Esophagus squamous epithelium (tissue), 5 donors: ENCODE measurements around the gene TBX2. TPM values are rescaled to one million over a fixed set of nuclear protein-coding genes. Genes with fewer than 3 reads are reported as not detected.

Source experiments
- DNase-seq: peaks from one replicate; lab custom pipeline; 2025; lab: John Stamatoyannopoulos, UW
- H3K27ac ChIP-seq, 4 donors: fragments of 200-600 bp; sonication (generic); one replicate each; pipeline ENCODE4 v1.5.1; 2016 to 2019; ENCODE audit warnings: mild to moderate bottlenecking in 1 of 4
- H3K27me3 ChIP-seq, 4 donors: fragments of 200-600 bp; sonication (generic); 1 replicate in 3 of 4; 2 replicates in 1 of 4; pipeline versions ENCODE4 v1.5.1 to v1.6.0; 2017 to 2021; ENCODE audit warnings: antibody characterized with exemption in 1 of 4
- H3K36me3 ChIP-seq, 3 donors: fragments of 200-600 bp; sonication (generic); one replicate each; pipeline ENCODE4 v1.5.1; 2016 to 2019
- H3K4me1 ChIP-seq, 3 donors: fragments of 200-600 bp; sonication (generic); one replicate each; pipeline ENCODE4 v1.5.1; 2017 to 2019
- H3K4me3 ChIP-seq, 4 donors: fragments of 200-600 bp; sonication (generic); 1 replicate in 3 of 4; 2 replicates in 1 of 4; pipeline ENCODE4 v1.5.1; 2016 to 2019; ENCODE audit warnings: mild to moderate bottlenecking in 2 of 4, moderate library complexity in 1 of 4
- H3K9me3 ChIP-seq, 3 donors: fragments of 200-600 bp; sonication (generic); one replicate each; pipeline ENCODE4 v1.5.1; 2016 to 2019
- CTCF ChIP-seq, 6 experiments: fragments of 450-650 bp in 4 of 6; fragments of 200-600 bp in 2 of 6; sonication (generic) in 2 of 6; IDR thresholded peaks; one replicate each; pipeline ENCODE4 v1.5.1; 2016 to 2019; ENCODE audit warnings: antibody characterized with exemption in 6 of 6, mild to moderate bottlenecking in 4 of 6, moderate library complexity in 4 of 6
- POLR2A ChIP-seq, 4 donors: fragments of 450-650 bp; IDR thresholded peaks; one replicate each; pipeline ENCODE4 v1.6.1; 2017; ENCODE audit warnings: antibody characterized with exemption in 4 of 4, mild to moderate bottlenecking in 4 of 4, moderate library complexity in 3 of 4
- WGBS, 2 donors: methylation state at CpG; one replicate each; pipeline ENCODE4 v1.1.5; 2018; 5-methylcytosine and 5-hydroxymethylcytosine counted together
- intact Hi-C: fragments of 100-400 bp; cut with DNase I; formaldehyde crosslinking; loops from one replicate; pipeline ENCODE4 v1.15.0; 2022
- total RNA-seq, 4 donors: library from RNA; depleted of rRNA; stranded (reverse); fragments of >200 nt; gene quantifications; one replicate each; pipeline ENCODE4 v1.1.0, GENCODE V29; 2016
- donor health status: DM: yes; HTN: yes; CAD: no.

Gene TBX2
- total RNA-seq, 4 donors from 2014 or later: 2.2 to 13.4 (median 4.2) TPM

GRCh38 chr17:61442878-61443474 is 43.3 kb downstream of the TBX2 start:
- Histone ChIP-seq H3K36me3 (no peaks in the 10 kb centered on the region), H3K4me1 (peaks cover 0 to 4% (median 0%) of the 10 kb centered on the region in 3 donors), H3K27ac (no peak overlapping the region), H3K9me3 (no peaks in the 10 kb centered on the region), H3K4me3 (no peak overlapping the region), H3K27me3 (peaks cover 0 to 75% (median 0%) of the 10 kb centered on the region in 4 donors)
- no peak for DNase-seq
- TF ChIP-seq POLR2A (IDR thresholded peaks at IDR 0.05) (no peak), CTCF (IDR thresholded peaks at IDR 0.05) (no peak)
- intact Hi-C loops: no loop called here
- 78% methylated on average over 4 to 6 of the region's 11 CpGs for WGBS, 2 donors

DNA sequence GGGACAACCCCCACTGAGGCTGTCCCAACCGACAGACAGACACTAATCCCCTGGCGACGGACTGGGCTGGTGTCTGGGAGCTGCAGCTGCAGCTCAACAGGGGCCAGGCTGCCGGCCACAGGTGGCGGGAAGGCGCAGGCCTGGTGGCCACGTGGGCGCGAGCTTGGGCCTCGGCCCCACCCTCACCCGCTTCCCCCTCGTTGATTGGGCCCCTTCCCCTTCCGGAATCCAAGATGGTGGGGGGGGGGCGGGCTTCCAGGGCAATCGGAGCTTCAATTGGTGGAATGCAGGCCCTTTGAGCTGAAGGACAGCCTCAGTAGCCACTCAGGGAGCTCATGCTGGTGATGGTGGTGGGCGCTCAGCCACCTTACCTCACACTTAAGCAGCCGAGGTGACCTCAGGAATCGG is 43.8 kb downstream of the TBX2 start:
- intact Hi-C loops: no loop called here
- no peaks in the 10 kb centered on the region for H3K9me3 ChIP-seq
- no peak for DNase-seq
- WGBS, 2 donors: 50 to 73% methylated on average over 2 to 7 of the region's 18 CpGs
- H3K27me3 ChIP-seq: peaks cover 0 to 75% (median 0%) of the 10 kb centered on the region in 4 donors
- no peak overlapping the region for H3K27ac ChIP-seq
- no peak overlapping the region for H3K4me3 ChIP-seq
- H3K36me3 ChIP-seq: no peaks in the 10 kb centered on the region
- H3K4me1 ChIP-seq: peaks cover 0 to 4% (median 0%) of the 10 kb centered on the region in 3 donors
- TF ChIP-seq CTCF (IDR thresholded peaks at IDR 0.05) (no peak), POLR2A (IDR thresholded peaks at IDR 0.05) (no peak)

GRCh38 chr17:61444075-61444474 is 44.4 kb downstream of the TBX2 start:
- Histone ChIP-seq H3K36me3 (no peaks in the 10 kb centered on the region), H3K27me3 (peaks cover 0 to 80% (median 0%) of the 10 kb centered on the region in 4 donors), H3K4me1 (peaks cover 0 to 4% (median 0%) of the 10 kb centered on the region in 3 donors), H3K4me3 (no peak overlapping the region), H3K27ac (no peak overlapping the region), H3K9me3 (no peaks in the 10 kb centered on the region)
- no peak for TF ChIP-seq POLR2A (IDR thresholded peaks at IDR 0.05)
- TF ChIP-seq CTCF (IDR thresholded peaks at IDR 0.05): no peak
- no peak for DNase-seq
- 76 to 78% methylated on average over 10 of the region's 13 CpGs for WGBS, 2 donors
- intact Hi-C loops: no loop called here

- peaks cover 0 to 4% (median 0%) of the 10 kb centered on the region in 3 donors for H3K4me1 ChIP-seq
- intact Hi-C loops: no loop called here
- no peaks in the 10 kb centered on the region for H3K36me3 ChIP-seq
- no peak overlapping the region for H3K27ac ChIP-seq
- DNase-seq: no peak
- peaks cover 0 to 87% (median 0%) of the 10 kb centered on the region in 4 donors for H3K27me3 ChIP-seq
- TF ChIP-seq CTCF (IDR thresholded peaks at IDR 0.05) (no peak), POLR2A (IDR thresholded peaks at IDR 0.05) (no peak)
- WGBS, 2 donors: 45 to 49% methylated on average over 6 of the region's 6 CpGs
- H3K4me3 ChIP-seq: no peak overlapping the region
- no peaks in the 10 kb centered on the region for H3K9me3 ChIP-seq
These were observed 45.2 kb downstream of the TBX2 start for GRCh38 chr17:61444831-61445230.

- no peak overlapping the region for H3K27ac ChIP-seq
- H3K9me3 ChIP-seq: no peaks in the 10 kb centered on the region
- H3K4me1 ChIP-seq: peaks cover 9 to 14% (median 12%) of the 10 kb centered on the region in 3 donors
- DNase-seq: no peak
- H3K36me3 ChIP-seq: no peaks in the 10 kb centered on the region
- intact Hi-C loops: no loop called here
- H3K27me3 ChIP-seq: peaks cover 8 to 94% (median 10%) of the 10 kb centered on the region in 4 donors
- H3K4me3 ChIP-seq: no peak overlapping the region
- TF ChIP-seq CTCF (IDR thresholded peaks at IDR 0.05) (no peak), POLR2A (IDR thresholded peaks at IDR 0.05) (no peak)
These were observed 47.7 kb downstream of the TBX2 start for GRCh38 chr17:61447358-61447757.
